ENCODE measurements around the gene RAD9B. TPM values are rescaled to one million over a fixed set of nuclear protein-coding genes. Genes with fewer than 3 reads are reported as not detected.
A peak's percentile ranks its signal among the peaks of the same experiment; 100 is the strongest.

The RAD9B gene
- total and polyA plus RNA-seq, 2 of the 13 experiments (the other 11 are each of a cell fraction or from before 2014, with no cell fraction given): 0.05 to 0.38 TPM

DNA sequence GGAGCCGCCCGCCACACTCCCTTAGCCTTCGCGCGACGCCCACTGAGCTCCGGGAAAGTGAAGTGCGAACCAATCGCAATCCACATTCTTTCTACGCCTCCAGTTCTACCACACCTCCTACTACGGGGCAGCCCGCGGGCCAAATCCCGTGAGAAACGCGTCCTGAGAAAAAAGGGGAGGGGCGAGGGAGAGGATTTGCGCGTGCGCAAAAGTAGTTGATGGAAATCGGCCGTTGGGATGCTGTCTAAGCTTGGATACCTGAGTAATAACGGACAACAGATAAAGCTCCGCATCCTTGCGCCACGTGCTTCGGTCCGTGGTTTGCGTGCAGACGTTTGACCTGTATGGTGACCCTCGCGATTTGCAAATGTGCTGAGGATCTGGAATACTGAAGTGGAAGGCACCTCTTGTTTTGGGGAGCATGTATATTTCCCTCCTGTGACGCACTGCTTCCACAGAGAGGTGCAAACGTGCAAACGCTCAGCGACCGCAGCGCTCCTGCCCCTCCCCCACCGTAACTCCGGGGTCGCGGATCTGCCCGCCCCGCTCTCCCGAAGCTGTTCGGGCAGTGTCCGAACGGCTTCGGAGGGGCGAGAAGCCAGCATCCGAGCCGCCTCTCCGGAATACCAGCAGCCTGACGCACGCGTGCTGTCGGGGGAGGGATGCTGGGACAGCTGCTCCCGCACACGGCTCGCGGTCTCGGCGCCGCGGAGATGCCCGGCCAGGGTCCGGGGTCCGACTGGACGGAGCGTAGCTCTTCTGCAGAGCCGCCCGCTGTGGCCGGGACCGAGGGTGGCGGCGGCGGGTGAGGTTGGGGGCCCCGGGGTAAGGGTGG lies 33.7 kb upstream of the RAD9B start, which contains the start of the genes FAM216A and GPN3 (continued):
- TF ChIP-seq, protein P1, sequence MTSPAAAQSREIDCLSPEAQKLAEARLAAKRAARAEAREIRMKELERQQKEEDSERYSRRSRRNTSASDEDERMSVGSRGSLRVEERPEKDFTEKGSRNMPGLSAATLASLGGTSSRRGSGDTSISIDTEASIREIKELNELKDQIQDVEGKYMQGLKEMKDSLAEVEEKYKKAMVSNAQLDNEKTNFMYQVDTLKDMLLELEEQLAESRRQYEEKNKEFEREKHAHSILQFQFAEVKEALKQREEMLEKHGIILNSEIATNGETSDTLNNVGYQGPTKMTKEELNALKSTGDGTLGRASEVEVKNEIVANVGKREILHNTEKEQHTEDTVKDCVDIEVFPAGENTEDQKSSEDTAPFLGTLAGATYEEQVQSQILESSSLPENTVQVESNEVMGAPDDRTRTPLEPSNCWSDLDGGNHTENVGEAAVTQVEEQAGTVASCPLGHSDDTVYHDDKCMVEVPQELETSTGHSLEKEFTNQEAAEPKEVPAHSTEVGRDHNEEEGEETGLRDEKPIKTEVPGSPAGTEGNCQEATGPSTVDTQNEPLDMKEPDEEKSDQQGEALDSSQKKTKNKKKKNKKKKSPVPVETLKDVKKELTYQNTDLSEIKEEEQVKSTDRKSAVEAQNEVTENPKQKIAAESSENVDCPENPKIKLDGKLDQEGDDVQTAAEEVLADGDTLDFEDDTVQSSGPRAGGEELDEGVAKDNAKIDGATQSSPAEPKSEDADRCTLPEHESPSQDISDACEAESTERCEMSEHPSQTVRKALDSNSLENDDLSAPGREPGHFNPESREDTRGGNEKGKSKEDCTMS (CRISPR knock-in tag; conservative IDR thresholded peaks at IDR 0.05): no peak
- TF ChIP-seq TSC22D2 (CRISPR knock-in tag; IDR thresholded peaks at IDR 0.05; ENCODE audit: borderline replicate concordance) (no peak), MIXL1 (CRISPR knock-in tag; IDR thresholded peaks at IDR 0.05) (peak; percentile 48; the same call in 1 of the 2 replicates), RXRA (CRISPR knock-in tag; IDR thresholded peaks at IDR 0.05) (no peak), KAT7 (CRISPR knock-in tag; IDR thresholded peaks at IDR 0.05; ENCODE audit: borderline replicate concordance) (0 out of 2 replicates have a peak, but pooled peaks have one; percentile 12), NFE2L2 (IDR thresholded peaks at IDR 0.05; ENCODE audit: low read length) (no peak), DMAP1 (CRISPR knock-in tag; IDR thresholded peaks at IDR 0.05) (peak; percentile 86), REL (CRISPR knock-in tag; conservative IDR thresholded peaks at IDR 0.05) (no peak)
- TF ChIP-seq, protein P2, sequence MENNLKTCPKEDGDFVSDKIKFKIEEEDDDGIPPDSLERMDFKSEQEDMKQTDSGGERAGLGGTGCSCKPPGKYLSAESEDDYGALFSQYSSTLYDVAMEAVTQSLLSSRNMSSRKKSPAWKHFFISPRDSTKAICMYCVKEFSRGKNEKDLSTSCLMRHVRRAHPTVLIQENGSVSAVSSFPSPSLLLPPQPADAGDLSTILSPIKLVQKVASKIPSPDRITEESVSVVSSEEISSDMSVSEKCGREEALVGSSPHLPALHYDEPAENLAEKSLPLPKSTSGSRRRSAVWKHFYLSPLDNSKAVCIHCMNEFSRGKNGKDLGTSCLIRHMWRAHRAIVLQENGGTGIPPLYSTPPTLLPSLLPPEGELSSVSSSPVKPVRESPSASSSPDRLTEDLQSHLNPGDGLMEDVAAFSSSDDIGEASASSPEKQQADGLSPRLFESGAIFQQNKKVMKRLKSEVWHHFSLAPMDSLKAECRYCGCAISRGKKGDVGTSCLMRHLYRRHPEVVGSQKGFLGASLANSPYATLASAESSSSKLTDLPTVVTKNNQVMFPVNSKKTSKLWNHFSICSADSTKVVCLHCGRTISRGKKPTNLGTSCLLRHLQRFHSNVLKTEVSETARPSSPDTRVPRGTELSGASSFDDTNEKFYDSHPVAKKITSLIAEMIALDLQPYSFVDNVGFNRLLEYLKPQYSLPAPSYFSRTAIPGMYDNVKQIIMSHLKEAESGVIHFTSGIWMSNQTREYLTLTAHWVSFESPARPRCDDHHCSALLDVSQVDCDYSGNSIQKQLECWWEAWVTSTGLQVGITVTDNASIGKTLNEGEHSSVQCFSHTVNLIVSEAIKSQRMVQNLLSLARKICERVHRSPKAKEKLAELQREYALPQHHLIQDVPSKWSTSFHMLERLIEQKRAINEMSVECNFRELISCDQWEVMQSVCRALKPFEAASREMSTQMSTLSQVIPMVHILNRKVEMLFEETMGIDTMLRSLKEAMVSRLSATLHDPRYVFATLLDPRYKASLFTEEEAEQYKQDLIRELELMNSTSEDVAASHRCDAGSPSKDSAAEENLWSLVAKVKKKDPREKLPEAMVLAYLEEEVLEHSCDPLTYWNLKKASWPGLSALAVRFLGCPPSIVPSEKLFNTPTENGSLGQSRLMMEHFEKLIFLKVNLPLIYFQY (CRISPR knock-in tag; IDR thresholded peaks at IDR 0.05; ENCODE audit: borderline replicate concordance): 0 out of 2 replicates have a peak, but pooled peaks have one; percentile 17
- TF ChIP-seq, protein P3, sequence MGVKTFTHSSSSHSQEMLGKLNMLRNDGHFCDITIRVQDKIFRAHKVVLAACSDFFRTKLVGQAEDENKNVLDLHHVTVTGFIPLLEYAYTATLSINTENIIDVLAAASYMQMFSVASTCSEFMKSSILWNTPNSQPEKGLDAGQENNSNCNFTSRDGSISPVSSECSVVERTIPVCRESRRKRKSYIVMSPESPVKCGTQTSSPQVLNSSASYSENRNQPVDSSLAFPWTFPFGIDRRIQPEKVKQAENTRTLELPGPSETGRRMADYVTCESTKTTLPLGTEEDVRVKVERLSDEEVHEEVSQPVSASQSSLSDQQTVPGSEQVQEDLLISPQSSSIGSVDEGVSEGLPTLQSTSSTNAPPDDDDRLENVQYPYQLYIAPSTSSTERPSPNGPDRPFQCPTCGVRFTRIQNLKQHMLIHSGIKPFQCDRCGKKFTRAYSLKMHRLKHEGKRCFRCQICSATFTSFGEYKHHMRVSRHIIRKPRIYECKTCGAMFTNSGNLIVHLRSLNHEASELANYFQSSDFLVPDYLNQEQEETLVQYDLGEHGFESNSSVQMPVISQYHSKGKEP (CRISPR knock-in tag; IDR thresholded peaks at IDR 0.05): 0 out of 2 replicates have a peak, but pooled peaks have one; percentile 6
- TF ChIP-seq, protein P4, sequence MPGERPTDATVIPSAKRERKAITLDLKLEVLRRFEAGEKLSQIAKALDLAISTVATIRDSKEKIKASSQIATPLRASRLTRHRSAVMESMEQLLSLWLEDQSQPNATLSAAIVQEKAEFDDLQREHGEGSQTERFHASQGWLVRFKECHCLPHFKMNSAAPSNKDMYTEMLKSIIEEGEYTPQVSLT (CRISPR knock-in tag; IDR thresholded peaks at IDR 0.05; ENCODE audit: borderline replicate concordance, low read depth): no peak
- TF ChIP-seq, protein P5, sequence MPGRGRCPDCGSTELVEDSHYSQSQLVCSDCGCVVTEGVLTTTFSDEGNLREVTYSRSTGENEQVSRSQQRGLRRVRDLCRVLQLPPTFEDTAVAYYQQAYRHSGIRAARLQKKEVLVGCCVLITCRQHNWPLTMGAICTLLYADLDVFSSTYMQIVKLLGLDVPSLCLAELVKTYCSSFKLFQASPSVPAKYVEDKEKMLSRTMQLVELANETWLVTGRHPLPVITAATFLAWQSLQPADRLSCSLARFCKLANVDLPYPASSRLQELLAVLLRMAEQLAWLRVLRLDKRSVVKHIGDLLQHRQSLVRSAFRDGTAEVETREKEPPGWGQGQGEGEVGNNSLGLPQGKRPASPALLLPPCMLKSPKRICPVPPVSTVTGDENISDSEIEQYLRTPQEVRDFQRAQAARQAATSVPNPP (CRISPR knock-in tag; IDR thresholded peaks at IDR 0.05): peak; percentile 65; the same call in 1 of the 2 replicates
- TF ChIP-seq, protein P6, sequence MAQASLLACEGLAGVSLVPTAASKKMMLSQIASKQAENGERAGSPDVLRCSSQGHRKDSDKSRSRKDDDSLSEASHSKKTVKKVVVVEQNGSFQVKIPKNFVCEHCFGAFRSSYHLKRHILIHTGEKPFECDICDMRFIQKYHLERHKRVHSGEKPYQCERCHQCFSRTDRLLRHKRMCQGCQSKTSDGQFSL (CRISPR knock-in tag; IDR thresholded peaks at IDR 0.05): no peak

Data from HepG2 (cell line).